Measurements from ENCODE around the gene SACM1L.

Gene SACM1L

GRCh38 chr3:45760878-45761711, 71.9 kb downstream of the SACM1L start:
- TF ChIP-seq CTCF (conservative IDR thresholded peaks at IDR 0.05; ENCODE audit: low read depth, low read length), result peak; percentile 89
- DNase-seq (ENCODE audit: low read depth), result peak; percentile 83

GRCh38 chr3:45761831-45762230, 72.6 kb downstream of the SACM1L start:
- H3K4me3 ChIP-seq (ENCODE audit: low read depth, low read length), result no peak overlapping the region

More at GRCh38 chr3:45760878-45761711, 71.9 kb downstream of the SACM1L start:
- H3K4me3 ChIP-seq (ENCODE audit: low read depth, low read length), result no peak overlapping the region

GRCh38 chr3:45762647-45763302, 73.6 kb downstream of the SACM1L start:
- H3K4me3 ChIP-seq (ENCODE audit: low read depth, low read length), result no peak overlapping the region
- no peak for TF ChIP-seq CTCF (conservative IDR thresholded peaks at IDR 0.05; ENCODE audit: low read depth, low read length)
- DNase-seq (ENCODE audit: low read depth), result no peak

More at GRCh38 chr3:45761831-45762230, 72.6 kb downstream of the SACM1L start:
- TF ChIP-seq CTCF (conservative IDR thresholded peaks at IDR 0.05; ENCODE audit: low read depth, low read length), result no peak
- DNase-seq (ENCODE audit: low read depth), result no peak

- H3K4me3 ChIP-seq (ENCODE audit: low read depth, low read length), result no peak overlapping the region
- no peak for TF ChIP-seq CTCF (conservative IDR thresholded peaks at IDR 0.05; ENCODE audit: low read depth, low read length)
- DNase-seq (ENCODE audit: low read depth), result no peak
These were observed 74.1 kb downstream of the SACM1L start for GRCh38 chr3:45763303-45763675.

GRCh38 chr3:45765266-45765851, 76.2 kb downstream of the SACM1L start:
- TF ChIP-seq CTCF (conservative IDR thresholded peaks at IDR 0.05; ENCODE audit: low read depth, low read length), result no peak
- H3K4me3 ChIP-seq (ENCODE audit: low read depth, low read length), result no peak overlapping the region
- DNase-seq (ENCODE audit: low read depth), result no peak

- DNase-seq (ENCODE audit: low read depth), result no peak
- H3K4me3 ChIP-seq (ENCODE audit: low read depth, low read length), result no peak overlapping the region
- no peak for TF ChIP-seq CTCF (conservative IDR thresholded peaks at IDR 0.05; ENCODE audit: low read depth, low read length)
These were observed 76.8 kb downstream of the SACM1L start for GRCh38 chr3:45765958-45766357.

All from choroid plexus epithelial cell (primary cell).